Measurements from ENCODE around the gene NOTCH2.

NOTCH2 gene

GRCh38 chr1:119943216-119943615, 126.2 kb downstream of the NOTCH2 start:
- no peak for DNase-seq (ENCODE audit: low spot score)

GRCh38 chr1:119941392-119941791, 128.1 kb downstream of the NOTCH2 start:
- no peak for DNase-seq (ENCODE audit: low spot score)

GRCh38 chr1:119940697-119941096, 128.8 kb downstream of the NOTCH2 start:
- no peak for DNase-seq (ENCODE audit: low spot score)

- DNase-seq (ENCODE audit: low spot score): no peak
Observed at GRCh38 chr1:119937198-119937597, 132.3 kb downstream of the NOTCH2 start.

- DNase-seq (ENCODE audit: low spot score): no peak
Observed at GRCh38 chr1:119935915-119936314, 133.5 kb downstream of the NOTCH2 start.

- DNase-seq (ENCODE audit: low spot score): no peak
Observed at GRCh38 chr1:119935373-119935772, 134.1 kb downstream of the NOTCH2 start.

GRCh38 chr1:119933397-119933796, 136.1 kb downstream of the NOTCH2 start:
- DNase-seq (ENCODE audit: low spot score): no peak

- DNase-seq (ENCODE audit: low spot score): no peak
Observed at GRCh38 chr1:119929643-119930315, 139.7 kb downstream of the NOTCH2 start.

- no peak for DNase-seq (ENCODE audit: low spot score)
Observed at GRCh38 chr1:119926553-119926952, 142.9 kb downstream of the NOTCH2 start.

GRCh38 chr1:119924948-119925898, 144.2 kb downstream of the NOTCH2 start:
- DNase-seq (ENCODE audit: low spot score): no peak

- no peak for DNase-seq (ENCODE audit: low spot score)
Observed at GRCh38 chr1:119920104-119920968, 149.1 kb downstream of the NOTCH2 start.

GRCh38 chr1:119919241-119919640, 150.2 kb downstream of the NOTCH2 start:
- DNase-seq (ENCODE audit: low spot score): no peak

GRCh38 chr1:119918301-119918700, 151.2 kb downstream of the NOTCH2 start:
- DNase-seq (ENCODE audit: low spot score): no peak

GRCh38 chr1:119917304-119918055, 152.0 kb downstream of the NOTCH2 start:
- no peak for DNase-seq (ENCODE audit: low spot score)

- no peak for DNase-seq (ENCODE audit: low spot score)
Observed at GRCh38 chr1:119915517-119915916, 153.9 kb downstream of the NOTCH2 start.

- DNase-seq (ENCODE audit: low spot score): no peak
Observed at GRCh38 chr1:119914071-119914470, 155.4 kb downstream of the NOTCH2 start.

- no peak for DNase-seq (ENCODE audit: low spot score)
Observed at GRCh38 chr1:119912963-119913362, 156.5 kb downstream of the NOTCH2 start.

GRCh38 chr1:119911775-119912174, 157.7 kb downstream of the NOTCH2 start:
- DNase-seq (ENCODE audit: low spot score): no peak

- no peak for DNase-seq (ENCODE audit: low spot score)
Observed at GRCh38 chr1:119910618-119911017, 158.8 kb downstream of the NOTCH2 start.

GRCh38 chr1:119909890-119910596, 159.4 kb downstream of the NOTCH2 start:
- DNase-seq (ENCODE audit: low spot score): no peak

GRCh38 chr1:119908661-119909060, 160.8 kb downstream of the NOTCH2 start:
- no peak for DNase-seq (ENCODE audit: low spot score)

All from activated CD4-positive, alpha-beta T cell treated with anti-CD3 and anti-CD28 coated beads, Interleukin-2, Interleukin-4, amounts not matched to agents 100 ng/mL and 50 ng/mL, durations not matched to agents 16 hours and 8 hours (primary cell).